Muscle layer of duodenum (tissue), 2 donors: Measurements from ENCODE around the gene ZNF469.
A peak's percentile ranks its signal among the peaks of the same experiment; 100 is the strongest.

Experiments
- H3K27ac ChIP-seq: one replicate; pipeline ENCODE4 v1.7.0; 2013; ENCODE audit warnings: mild to moderate bottlenecking, low read length
- H3K27me3 ChIP-seq: one replicate; pipeline ENCODE4 v1.7.0; 2013; ENCODE audit warnings: low read depth, mild to moderate bottlenecking, control low read depth, low read length
- H3K36me3 ChIP-seq, 2 donors: one replicate each; pipeline ENCODE4 v1.7.0; 2013; ENCODE audit warnings: low read length in 2 of 2, control low read depth in 1 of 2, mild to moderate bottlenecking in 1 of 2; ENCODE audit not compliant: insufficient read depth in 2 of 2, control insufficient read depth in 1 of 2
- H3K4me1 ChIP-seq, 2 donors: one replicate each; pipeline ENCODE4 v1.7.0; 2013; ENCODE audit warnings: low read length in 2 of 2, mild to moderate bottlenecking in 2 of 2, control low read depth in 1 of 2, moderate library complexity in 1 of 2; ENCODE audit not compliant: insufficient read depth in 2 of 2, control insufficient read depth in 1 of 2
- H3K4me3 ChIP-seq, 2 donors: one replicate each; pipeline ENCODE4 v1.7.0; 2013; ENCODE audit warnings: low read length in 2 of 2, low read depth in 1 of 2, mild to moderate bottlenecking in 1 of 2
- H3K9me3 ChIP-seq, 2 donors: one replicate each; pipeline ENCODE4 v1.7.0; 2013; ENCODE audit warnings: low read length in 2 of 2, control low read depth in 1 of 2, mild to moderate bottlenecking in 1 of 2; ENCODE audit not compliant: control insufficient read depth in 1 of 2
- donor health status: healthy.

Gene ZNF469

GRCh38 chr16:88381820-88382451, 823 bp upstream of the ZNF469 start:
- Histone ChIP-seq H3K4me1 (peaks cover 0 to 8% of the 10 kb centered on the region in 2 donors), H3K9me3 (no peaks in the 10 kb centered on the region), H3K4me3 (no peak overlapping the region), H3K27me3 (peaks cover 15% of the 10 kb centered on the region), H3K27ac (no peak overlapping the region), H3K36me3 (no peaks in the 10 kb centered on the region)

GRCh38 chr16:88383401-88384221, 852 bp downstream of the ZNF469 start:
- H3K27me3 ChIP-seq: peaks cover 15% of the 10 kb centered on the region
- H3K4me3 ChIP-seq: peak overlapping the region in 1 of 2 donors; percentile 59
- no peaks in the 10 kb centered on the region for H3K36me3 ChIP-seq
- peaks cover 0 to 8% of the 10 kb centered on the region in 2 donors for H3K4me1 ChIP-seq
- no peaks in the 10 kb centered on the region for H3K9me3 ChIP-seq
- no peak overlapping the region for H3K27ac ChIP-seq

DNA sequence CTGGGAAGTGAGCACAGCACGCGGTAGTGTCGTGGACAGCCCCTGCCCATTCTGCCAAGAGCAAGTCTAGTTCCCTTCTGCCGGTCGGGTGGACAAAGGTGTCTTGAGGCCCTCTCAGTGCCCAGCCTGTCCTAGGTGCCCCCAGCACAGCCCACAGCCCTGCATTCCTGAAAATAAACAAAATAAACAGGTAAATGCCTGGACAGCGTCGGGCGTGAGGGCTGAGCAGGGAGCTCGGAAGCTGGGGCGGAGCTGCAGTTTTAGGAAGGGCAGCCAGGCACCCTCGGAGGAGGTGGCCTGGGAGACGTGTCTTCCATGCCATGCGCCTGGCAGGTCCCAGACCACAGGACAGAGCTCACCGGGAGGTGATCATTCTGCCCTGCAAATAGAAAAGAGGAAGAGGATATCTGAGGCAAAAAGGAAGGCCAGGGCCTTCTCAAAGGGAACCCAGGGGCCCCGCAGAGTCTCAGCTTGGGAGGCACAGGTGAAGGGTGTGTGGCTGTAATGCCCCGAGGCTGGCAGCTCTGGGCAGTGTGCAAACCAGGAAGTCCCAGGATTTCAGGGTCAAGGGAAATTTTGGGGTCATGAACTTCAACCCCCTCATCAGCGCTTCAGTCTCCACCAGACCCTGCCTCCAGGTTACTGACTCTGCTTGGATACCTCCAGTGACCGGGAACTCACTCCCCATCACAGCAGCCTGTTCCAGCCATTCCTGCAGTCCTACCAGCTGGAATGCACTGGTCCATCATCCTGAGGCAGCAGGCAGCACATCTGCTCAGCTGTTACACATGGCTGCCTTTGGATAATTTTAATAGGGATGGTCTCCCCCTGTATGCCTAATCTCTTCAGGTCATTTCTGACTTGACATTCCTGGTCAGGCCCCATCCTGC, 1.7 kb downstream of the ZNF469 start:
- no peak overlapping the region for H3K27ac ChIP-seq
- peaks cover 15% of the 10 kb centered on the region for H3K27me3 ChIP-seq
- H3K9me3 ChIP-seq: no peaks in the 10 kb centered on the region
- no peaks in the 10 kb centered on the region for H3K36me3 ChIP-seq
- peaks cover 0 to 8% of the 10 kb centered on the region in 2 donors for H3K4me1 ChIP-seq
- H3K4me3 ChIP-seq: peak overlapping the region in 1 of 2 donors; percentile 59

DNA sequence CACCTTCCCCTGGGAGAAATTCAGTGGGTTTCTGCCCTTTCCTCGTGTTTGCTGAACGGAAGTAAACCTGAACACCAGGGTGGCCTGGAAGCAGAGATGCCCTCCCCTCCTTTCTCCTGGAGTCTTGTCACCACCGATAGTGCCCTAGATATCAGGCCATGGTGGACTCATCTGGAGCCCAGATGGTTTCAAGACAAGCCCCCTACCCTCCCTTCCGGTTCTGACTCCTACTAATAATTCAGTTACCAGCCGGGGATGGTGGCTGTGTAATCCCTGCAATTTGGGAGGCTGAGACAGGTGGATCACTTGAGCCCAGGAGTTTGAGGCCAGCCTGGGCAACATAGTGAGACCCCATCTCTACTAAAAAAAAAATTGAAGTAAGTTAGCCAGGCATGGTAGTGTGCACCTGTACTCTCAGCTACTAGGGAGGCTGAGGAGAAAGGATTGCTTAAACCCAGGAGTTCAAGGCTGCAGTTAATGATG, 2.4 kb downstream of the ZNF469 start:
- Histone ChIP-seq H3K27me3 (peaks cover 15% of the 10 kb centered on the region), H3K27ac (no peak overlapping the region), H3K4me3 (no peak overlapping the region), H3K4me1 (peaks cover 0 to 8% of the 10 kb centered on the region in 2 donors), H3K36me3 (no peaks in the 10 kb centered on the region), H3K9me3 (no peaks in the 10 kb centered on the region)

- H3K4me1 ChIP-seq: peaks cover 0 to 8% of the 10 kb centered on the region in 2 donors
- H3K4me3 ChIP-seq: no peak overlapping the region
- H3K9me3 ChIP-seq: no peaks in the 10 kb centered on the region
- peaks cover 15% of the 10 kb centered on the region for H3K27me3 ChIP-seq
- no peaks in the 10 kb centered on the region for H3K36me3 ChIP-seq
- H3K27ac ChIP-seq: no peak overlapping the region
Observed at GRCh38 chr16:88385831-88386815, 3.4 kb downstream of the ZNF469 start.

DNA sequence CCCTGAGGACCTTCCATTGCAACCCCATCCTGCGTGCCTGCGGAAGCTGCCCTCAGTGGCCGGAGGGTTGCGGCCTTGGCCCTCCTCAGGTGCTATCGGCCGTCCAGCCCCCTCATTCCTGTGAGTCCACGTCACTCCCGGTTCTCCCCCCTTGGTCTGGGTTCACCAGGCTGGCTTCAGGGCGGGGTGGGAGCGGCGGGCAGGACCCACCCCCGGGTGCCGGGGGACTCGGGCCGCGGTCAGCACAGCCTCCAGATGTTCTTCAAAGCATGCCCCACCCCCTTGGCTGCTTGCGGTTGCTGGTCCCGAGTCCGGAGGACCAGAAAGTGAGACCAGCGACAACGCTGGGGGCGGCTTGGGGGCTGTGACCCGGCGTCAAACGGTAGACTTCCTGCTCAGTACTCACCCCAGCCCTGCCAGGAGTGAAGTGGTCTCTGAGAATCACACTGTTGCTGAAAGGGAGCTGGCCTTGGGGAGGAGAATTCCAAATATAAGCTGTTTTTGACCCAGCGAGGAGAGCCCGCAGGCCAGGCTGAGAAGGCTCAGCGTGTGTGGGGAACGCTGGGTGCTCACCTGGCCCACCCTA, 4.5 kb downstream of the ZNF469 start:
- no peak overlapping the region for H3K4me3 ChIP-seq
- no peaks in the 10 kb centered on the region for H3K9me3 ChIP-seq
- no peaks in the 10 kb centered on the region for H3K36me3 ChIP-seq
- H3K27me3 ChIP-seq: peaks cover 11% of the 10 kb centered on the region
- peaks cover 0 to 8% of the 10 kb centered on the region in 2 donors for H3K4me1 ChIP-seq
- no peak overlapping the region for H3K27ac ChIP-seq

DNA sequence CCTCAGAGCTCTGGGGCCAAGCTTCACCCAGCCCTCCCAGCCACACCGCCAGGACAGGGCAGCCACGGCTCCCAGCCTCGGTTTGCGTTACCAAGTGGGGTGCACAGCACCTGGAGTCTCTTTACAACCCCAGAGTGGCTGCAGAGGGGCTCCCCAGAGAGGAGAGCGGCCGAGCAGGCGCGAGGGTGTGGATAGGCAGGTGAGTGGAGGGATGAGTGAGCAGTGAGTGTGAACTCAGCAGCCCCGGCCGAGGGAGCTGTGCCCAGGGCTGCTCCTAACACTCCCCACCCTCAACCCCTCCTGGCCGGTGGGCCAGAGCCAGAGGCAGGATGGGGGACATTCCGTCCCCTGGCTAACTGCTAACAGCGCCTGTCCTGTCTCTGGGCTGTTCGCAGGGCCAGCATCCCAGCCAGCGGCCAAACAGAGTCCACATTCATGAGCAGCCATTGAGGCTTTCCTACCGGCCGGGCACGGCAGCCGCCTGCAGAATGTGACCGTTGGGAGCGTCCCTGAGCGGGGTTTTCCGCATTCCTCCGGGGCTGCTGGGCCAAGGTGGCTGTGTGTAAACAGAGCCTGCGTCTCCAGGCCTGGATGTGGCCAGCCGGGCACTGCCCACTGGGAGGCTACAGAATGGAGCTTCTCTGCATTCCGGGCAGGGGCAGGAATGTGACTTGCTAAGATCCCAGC, 5.3 kb downstream of the ZNF469 start:
- Histone ChIP-seq H3K36me3 (no peaks in the 10 kb centered on the region), H3K4me3 (no peak overlapping the region), H3K9me3 (no peaks in the 10 kb centered on the region), H3K27ac (no peak overlapping the region), H3K4me1 (peaks cover 0 to 6% of the 10 kb centered on the region in 2 donors), H3K27me3 (peaks cover 9% of the 10 kb centered on the region)

GRCh38 chr16:88389191-88389590, 6.4 kb downstream of the ZNF469 start:
- peaks cover 4% of the 10 kb centered on the region for H3K27me3 ChIP-seq
- no peaks in the 10 kb centered on the region for H3K4me1 ChIP-seq
- no peaks in the 10 kb centered on the region for H3K9me3 ChIP-seq
- H3K36me3 ChIP-seq: no peaks in the 10 kb centered on the region
- H3K27ac ChIP-seq: no peak overlapping the region
- H3K4me3 ChIP-seq: no peak overlapping the region

DNA sequence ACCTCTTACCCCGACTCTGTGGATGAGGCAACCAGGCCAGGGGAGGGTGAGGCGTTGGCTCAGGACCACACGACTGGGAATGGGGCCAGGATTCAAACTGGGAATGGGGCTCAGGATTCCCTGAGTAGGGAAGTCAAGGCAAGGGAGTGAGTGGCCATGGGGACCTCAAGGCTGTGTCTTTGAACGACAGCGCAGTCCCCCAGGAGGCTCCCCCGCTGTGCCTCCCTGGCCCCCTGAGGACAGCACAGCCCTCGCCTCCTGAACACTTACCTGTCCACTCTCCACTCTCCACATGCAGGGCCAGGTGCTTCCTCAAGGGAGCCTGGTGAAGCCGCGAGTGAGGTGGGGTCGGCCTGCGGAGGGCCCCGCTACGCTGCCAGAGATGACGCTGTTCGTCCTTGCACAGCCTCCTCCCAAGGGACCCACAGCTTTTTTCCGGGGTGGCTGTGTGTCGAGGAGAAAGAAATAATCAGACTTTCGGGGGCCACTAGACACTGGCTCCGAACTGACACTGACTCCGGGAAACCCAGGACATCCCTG, 6.9 kb downstream of the ZNF469 start:
- H3K27ac ChIP-seq: no peak overlapping the region
- no peaks in the 10 kb centered on the region for H3K4me1 ChIP-seq
- no peaks in the 10 kb centered on the region for H3K27me3 ChIP-seq
- H3K36me3 ChIP-seq: no peaks in the 10 kb centered on the region
- H3K4me3 ChIP-seq: no peak overlapping the region
- no peaks in the 10 kb centered on the region for H3K9me3 ChIP-seq
